Measurements from ENCODE around the gene LMX1A. TPM values are rescaled to one million over a fixed set of nuclear protein-coding genes. Genes with fewer than 3 reads are reported as not detected.

Gene LMX1A
- total and polyA plus RNA-seq, 9 of the 15 experiments (the other 6 are each of a cell fraction or from before 2014, with no cell fraction given): not detected

GRCh38 chr1:165224504-165224903 is 132.0 kb downstream of the LMX1A start (continued):
- TF ChIP-seq ZBTB40 (IDR thresholded peaks at IDR 0.05) (no peak), ZBTB40 (CRISPR knock-in tag; IDR thresholded peaks at IDR 0.05) (no peak), MTA3 (IDR thresholded peaks at IDR 0.05; ENCODE audit: borderline replicate concordance) (no peak), C11orf30 (IDR thresholded peaks at IDR 0.05; ENCODE audit: low read depth) (no peak), SIN3B (IDR thresholded peaks at IDR 0.05; ENCODE audit: low read depth) (no peak), ZNF511 (CRISPR knock-in tag; IDR thresholded peaks at IDR 0.05) (no peak), NCOR1 (IDR thresholded peaks at IDR 0.05) (no peak), BRD4 (IDR thresholded peaks at IDR 0.05) (no peak), ZNF143 (CRISPR knock-in tag; IDR thresholded peaks at IDR 0.05) (no peak), SETDB1 (IDR thresholded peaks at IDR 0.05; ENCODE audit: low read length) (no peak)
